ENCODE results near the gene DEDD2.

Gene DEDD2

DNA sequence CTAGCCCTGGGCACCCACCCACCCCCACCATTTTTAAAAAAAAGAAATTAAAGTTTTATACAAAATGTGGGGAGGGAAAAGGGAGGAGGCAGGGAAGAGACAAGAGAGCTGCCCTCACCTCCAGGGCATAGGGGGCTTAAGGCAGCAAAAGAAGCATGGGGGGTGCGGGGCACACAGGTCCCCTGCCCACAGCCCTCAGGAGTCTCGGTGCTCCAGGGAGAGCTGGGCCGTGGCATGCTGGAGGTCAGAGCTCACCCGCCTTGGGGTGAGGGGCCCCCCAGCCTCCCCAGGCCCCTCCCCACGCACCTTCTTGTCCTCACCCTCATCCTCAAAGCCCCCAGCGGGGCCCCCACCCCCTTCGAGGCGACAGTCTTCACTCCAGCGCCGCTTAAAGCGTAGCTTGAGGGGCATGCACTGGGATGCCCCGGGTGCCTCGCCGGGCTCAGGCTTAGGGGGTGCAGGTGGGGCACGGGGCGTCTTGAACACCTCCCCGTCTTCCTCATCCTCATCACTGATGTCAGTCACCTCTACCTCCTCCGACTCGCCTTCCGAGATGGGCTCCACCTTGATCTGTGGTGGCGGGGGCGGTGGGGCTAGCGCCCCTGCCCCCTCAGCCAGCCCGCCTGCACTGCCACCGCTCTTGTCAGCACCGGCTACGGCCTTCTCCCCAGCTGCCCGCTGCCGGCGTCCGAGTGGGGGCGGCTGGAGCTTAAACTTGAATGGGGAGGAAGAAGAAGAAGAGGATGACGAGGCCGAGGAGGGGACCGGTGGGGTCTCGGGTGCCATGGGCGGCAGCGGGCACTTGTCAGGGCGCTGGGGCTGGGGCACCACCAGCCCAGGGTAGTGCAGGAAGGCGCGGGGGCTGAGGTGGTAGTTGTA lies 31.0 kb upstream of the DEDD2 start:
- no peak for DNase-seq (ENCODE audit: low spot score)

DNA sequence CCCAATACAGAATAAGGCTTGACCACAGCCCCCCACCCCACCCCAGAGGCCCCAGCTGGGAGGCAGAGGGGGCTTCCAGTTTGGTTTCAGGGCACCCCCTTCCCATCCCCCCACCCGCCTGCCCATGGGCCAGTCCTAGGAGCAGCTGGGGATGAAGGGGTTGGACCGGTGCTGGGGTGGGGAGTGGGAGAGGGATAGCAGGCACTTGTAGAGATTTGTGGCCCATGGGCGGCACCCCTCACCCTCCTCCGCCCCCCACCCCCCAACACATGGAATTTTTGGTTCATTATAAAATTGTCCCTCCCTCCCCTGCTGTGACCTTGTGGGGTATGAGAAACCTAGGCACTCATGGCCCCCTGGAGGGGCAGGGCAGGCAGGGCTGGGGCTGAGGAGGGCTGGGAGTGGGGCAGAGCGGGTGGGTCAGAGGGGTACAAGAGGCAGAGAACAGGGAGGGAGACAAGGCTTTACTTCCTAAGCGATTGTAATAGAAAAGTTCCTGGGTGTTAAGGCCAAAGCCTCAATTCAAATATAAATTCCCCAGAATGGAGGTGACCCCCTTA lies 30.2 kb upstream of the DEDD2 start:
- DNase-seq (ENCODE audit: low spot score) = no peak

DNA sequence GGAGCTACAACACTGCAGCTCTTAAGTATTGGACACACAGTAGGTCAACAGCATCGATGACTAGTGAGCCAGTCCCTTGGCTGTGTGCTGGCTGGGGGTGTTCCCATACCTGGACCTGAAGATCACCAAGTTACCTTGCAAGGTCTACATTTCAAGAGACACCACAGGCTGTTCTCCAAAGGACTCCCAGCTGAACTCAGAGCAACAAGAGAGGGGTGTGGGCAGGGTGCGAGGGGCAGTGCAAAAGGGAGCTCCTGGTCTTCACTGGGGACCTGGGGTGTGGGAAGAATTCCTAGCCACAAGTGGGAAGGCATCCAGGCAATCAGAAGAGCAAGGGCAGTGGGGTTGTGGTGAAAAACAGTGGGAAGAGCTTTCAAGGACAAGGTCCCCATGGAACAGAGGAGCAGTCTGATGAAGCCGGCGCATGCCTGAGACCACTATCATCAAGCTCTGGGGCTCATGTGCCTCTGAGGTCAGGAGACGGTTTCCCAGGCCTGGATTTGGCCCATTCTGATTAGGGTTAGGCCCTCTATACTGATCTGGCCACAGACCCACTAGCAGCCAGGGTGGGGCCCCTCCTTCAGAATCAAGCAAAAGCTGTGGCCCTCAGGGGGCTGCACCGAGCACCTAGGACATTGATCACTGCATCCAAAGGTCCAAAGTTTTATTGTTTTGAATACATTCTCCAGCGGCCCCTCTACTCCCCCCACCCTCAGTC lies 29.6 kb upstream of the DEDD2 start:
- no peak for DNase-seq (ENCODE audit: low spot score)

DNA sequence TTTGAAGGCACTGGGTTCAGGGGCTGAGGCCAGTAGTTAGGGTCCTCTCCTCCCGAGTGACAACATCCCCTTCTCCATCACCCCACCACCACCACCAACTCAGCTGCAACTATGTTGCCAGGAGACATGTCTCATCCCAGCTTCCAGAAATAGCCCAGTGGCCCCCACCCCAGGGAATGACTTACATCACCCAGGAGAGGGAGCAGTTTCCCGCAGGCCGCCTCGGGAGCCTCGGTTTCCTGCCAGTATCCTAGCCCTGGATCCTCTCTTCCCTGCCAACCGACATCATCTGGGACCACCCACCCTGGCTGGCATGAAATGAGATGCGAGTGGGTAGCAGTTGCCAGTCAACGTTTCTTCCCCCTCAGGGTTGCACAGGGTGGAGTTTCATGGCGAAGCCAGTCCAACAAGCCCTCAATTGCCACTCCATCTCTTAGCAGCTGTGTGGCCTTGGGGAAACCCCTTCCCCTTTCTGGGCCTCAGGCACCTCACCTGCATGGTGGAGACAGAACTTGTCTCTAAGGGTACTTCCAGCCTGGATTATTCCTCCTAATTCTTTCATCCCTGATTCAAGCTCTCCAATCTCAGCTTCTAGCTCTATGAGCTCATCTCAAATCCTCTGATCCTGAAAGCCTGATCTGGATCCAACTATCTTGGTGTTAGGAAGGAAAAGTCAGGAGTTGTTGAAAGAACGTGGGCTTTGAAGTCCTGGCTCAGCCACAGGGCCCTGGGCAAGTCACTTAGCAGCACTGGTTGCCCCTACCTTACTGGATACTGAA lies 28.9 kb upstream of the DEDD2 start:
- DNase-seq (ENCODE audit: low spot score) = no peak

DNA sequence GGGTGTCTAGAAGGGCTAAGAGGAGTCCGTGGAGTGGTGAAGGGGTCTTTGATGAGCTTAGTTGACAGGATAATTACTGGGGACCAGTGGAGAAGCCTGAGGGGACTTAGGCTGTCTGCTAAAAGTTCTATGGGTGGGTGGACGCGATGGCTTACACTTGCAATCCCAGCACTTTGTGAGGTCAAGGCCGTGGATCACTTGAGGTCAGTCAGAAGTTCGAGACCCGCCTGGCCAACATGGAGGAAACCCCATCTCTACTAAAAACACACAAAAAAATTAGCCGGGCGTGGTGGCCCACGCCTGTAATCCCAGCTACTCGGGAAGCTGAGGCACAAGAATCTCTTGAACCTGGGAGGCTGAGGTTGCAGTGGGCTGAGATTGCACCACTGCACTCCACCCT lies 27.8 kb upstream of the DEDD2 start:
- no peak for DNase-seq (ENCODE audit: low spot score)

DNA sequence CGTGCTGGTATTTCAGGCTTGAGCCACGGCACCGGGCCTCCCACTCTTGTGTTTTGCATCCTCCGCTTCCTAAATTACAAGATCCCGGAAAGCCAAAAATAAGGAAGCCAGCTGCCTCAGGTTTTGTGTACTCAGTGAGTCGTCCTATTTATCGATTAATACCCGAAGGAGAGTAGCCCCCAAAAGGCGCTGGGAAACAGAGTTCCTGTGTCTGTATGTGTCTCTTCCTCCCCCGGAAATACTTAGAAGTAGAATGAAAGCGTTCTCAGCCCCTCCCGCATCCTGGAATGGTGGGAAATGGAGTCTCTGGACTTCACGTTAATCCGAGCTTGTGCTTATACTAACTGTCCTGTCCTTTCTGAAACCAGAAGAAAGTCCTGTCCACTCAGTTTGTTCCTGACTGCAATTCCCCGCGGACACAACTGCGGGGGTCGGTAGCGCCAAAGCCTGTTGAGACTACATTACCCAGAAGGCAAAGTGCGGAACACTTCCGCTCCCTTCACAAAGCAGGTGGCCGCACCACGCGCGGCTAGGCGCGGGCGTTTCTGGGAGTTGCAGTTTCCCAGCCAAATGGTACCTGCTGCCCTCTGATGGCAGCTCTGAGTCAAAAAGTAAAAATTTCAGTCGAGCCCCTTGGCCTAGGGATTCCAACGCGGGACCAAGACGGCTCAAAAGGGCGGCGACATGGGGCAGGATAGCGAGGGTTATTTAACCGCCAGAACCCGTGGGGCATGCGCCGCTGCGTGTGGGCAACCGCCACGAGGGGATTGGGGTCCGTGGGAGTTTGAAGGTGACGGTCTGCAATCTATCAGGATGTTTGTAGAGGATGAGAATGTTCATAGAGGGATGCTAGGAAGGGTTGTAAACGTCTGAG lies 27.1 kb upstream of the DEDD2 start:
- peak; percentile 96 for DNase-seq (ENCODE audit: low spot score)

DNA sequence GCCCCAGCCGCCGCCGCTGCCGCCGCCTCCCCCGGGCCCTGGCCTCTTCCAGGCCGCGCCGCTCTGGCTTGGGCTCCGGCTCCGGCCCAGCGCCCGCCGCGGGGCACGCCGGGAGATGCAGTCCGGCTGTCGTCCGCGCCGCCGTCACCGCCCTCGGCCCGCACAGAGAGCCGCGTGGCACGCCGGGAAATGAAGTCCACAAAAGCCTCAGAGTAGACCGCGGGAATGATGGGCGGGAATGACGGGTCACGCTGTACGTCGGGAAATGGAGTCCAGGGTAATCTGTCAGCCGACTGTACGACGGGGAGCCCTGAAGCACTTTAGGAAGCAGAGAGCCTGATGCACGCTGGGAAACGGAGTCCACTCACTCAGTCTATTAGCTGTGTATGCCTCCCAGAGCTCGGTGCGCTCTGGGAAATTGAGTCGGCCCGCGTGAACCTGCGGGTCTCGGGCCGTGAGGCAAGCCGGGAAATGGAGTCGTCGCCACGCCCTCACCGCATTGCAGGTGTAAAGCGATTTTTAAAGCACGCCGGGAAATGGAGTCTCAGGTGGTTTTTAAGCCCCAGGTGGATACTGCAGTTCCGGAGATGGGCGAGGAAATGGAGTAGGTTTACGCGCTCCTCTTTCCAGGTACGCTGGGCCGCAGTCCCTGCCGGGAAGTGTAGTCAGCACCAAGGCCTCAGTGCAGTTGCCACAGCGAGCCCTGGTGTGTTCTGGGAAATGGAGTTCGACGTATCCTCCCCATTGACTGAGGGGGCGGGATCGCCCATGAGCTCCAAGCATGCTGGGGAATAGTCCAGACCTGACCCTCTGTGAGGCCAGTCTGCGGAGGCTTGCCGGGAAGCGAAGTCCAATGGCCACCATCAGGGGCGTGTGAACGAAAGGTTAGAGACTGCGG lies 25.3 kb upstream of the DEDD2 start, which contains the start of gene GSK3A:
TSS of gene GSK3A (minus strand) at position 91 of the 898 bp plus-strand sequence. CDS start 137 bp downstream, outside the sequence.
- DNase-seq (ENCODE audit: low spot score) = peak; percentile 97

DNA sequence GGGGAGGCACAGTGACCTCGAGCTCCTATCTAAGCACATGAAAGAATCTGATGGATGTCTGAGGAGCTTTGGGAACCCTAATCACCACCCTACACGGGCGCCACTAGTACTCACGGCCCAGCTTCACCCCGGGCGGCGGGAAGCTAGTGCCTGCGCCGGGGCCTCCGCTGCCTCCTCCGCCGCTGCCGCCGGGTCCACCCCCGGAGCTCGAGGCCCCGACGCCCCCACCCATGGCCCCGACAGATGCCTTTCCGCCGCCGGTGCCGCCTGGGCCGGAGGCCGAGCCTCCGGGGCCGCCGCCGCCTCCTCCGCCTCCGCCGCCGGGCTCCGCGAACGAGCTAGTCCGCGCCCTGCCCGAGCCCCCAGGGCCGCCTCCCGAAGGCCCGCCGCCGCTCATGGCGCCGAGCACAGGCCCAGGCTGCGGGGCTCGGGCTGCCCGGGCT lies 24.6 kb upstream of the DEDD2 start:
- DNase-seq (ENCODE audit: low spot score) = no peak

DNA sequence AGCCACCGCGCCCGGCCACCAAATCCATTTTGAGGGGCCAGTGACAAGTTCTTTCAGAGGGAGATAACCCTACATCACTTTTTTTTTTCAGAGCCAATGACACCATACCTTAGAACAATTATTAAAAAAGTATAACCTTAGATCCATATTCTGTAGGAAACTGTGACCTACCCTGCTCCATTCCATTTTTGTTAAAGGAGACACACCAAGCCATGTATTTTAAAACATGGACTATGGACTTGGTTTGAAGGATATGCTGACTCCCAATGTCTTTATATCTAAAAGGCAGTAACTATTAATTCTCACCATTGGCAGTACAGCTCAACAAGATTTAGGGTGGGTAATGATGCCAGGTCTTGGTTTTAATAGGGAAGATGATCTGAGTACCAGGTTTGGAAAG lies 23.8 kb upstream of the DEDD2 start:
- DNase-seq (ENCODE audit: low spot score) = no peak

DNA sequence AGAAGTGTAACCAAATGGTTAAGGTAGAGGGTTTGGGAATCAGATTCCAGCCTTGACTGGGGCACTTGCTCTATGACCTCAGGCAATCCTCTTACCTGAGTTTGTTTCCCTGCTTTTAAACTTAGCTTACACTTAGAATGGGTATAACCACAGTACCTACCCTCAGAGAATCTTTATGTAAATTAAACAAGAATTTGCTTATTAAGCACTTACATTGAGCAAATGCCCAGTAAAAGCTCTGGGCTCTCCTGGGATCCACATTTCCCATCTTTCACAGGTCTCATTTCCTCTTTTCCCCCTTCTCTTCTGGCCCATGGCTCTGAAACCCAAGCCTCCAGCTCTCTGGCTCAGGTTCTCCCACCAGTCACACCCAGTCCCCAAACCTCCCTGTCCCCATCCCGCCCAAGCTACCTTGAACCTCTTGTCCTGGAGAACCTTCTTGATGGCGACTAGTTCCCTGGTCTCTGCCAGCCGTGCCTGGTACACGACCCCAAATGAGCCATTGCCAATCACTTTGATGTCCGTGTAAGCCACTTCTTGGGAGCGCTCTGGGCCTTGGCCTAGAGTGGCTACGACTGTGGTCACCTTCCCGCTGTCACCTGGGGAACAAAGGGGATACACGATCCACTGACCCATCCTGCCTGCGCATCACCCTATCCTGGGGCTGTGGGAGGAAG lies 22.2 kb upstream of the DEDD2 start:
- no peak for DNase-seq (ENCODE audit: low spot score)

DNA sequence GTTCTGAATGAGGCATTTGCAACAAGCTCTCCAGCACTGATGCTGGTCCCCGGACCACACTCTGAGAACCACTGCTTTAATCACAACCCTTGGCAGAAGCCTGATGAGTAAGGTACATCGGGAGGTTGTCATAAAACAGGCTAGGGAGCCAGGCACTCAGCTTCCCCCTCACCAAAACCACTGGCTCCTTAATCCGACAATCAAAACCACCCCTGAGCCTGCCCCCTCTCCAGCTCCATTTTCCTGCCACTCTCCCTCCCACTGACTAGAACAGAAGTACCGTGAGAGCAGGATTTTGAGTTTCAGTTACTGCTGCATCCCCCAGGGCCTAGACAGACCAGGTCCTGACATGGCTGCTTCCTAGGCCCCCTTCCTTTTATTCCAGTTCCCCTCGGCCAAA lies 17.7 kb upstream of the DEDD2 start:
- no peak for DNase-seq (ENCODE audit: low spot score)

DNA sequence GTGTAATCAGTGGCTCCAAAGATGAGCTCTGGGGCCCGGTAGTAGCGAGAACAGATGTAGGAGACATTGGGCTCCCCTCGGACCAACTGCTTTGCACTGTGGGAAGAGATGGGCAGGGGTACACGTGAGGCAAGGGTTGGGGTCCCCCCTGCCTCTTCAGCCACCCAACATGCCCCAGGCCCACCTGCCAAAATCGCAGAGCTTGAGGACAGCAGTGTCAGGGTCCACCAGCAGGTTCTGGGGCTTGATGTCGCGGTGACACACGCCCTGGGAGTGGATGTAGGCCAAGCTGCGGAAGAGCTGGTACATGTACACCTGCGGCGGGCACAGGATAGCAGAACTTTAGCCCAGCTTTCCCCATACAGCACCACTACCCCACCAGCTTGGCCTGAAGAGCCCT lies 16.9 kb upstream of the DEDD2 start:
- no peak for DNase-seq (ENCODE audit: low spot score)

DNA sequence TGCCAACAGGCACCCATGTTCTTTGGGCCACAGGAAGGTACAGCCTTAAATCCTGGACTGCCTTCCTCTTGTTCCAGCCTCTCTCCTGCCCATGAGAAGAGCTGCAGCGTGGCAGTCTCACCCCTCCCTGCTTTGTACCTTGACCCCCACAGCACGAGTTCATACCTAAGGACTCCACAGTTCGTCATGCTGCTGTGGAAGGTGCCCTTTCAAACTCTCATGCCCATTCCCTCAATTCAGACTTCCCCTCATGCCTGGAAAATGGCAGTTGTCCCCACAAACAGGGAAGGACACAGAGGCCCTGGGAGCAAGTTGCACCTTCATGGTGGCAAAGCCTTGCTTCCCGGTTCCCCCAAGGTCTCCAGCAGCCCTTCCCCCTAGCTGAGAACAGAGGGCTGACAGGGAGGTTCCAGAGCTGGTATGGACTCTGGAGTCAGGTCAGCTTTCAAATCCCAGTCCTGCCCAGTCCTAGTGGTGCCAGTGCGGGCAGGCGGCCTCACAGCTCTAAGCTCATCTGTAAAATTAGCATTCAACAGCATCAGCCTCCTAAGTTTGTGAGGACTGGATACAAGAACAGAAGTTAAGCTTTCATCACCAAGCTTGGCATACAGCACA lies 16.3 kb upstream of the DEDD2 start:
- DNase-seq (ENCODE audit: low spot score) = no peak

DNA sequence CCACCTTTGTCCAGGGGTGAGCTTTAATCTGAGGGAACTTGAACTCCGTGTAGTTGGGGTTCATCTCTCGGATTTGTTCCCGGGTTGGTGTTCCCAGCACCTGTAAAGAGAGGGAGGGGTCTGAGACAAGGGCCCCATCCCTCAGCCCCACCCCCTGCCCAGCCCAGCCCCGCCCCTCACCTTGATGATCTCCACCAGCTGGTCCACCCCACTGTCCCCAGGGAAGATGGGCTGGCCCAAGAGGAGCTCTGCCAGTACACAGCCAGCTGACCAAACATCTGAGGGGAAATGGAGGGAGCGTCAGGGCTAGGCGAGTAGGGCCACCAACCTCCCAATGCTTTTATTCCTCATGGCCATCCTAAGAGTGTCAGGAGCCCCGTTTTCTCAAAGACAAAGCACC lies 15.6 kb upstream of the DEDD2 start:
- no peak for DNase-seq (ENCODE audit: low spot score)

DNA sequence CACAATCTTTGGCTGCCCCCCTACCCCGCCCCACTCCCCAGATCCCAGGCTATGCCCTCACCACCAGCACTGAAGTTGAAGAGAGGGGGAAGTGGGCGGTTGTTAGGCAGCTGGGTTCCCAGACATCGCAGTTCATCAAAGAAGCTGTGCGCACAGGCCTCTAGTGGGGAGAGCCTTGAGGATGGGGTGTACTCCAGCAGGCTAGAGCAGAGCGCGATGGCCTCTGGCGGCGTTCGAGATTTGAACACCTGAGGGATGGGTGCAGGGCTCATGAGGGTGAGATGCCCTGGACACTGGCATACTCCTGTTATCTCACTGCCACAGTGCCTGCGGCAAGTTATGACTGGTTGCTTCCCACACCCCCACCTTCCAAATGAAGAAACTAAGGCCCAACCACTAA lies 15.0 kb upstream of the DEDD2 start:
- DNase-seq (ENCODE audit: low spot score) = no peak

DNA sequence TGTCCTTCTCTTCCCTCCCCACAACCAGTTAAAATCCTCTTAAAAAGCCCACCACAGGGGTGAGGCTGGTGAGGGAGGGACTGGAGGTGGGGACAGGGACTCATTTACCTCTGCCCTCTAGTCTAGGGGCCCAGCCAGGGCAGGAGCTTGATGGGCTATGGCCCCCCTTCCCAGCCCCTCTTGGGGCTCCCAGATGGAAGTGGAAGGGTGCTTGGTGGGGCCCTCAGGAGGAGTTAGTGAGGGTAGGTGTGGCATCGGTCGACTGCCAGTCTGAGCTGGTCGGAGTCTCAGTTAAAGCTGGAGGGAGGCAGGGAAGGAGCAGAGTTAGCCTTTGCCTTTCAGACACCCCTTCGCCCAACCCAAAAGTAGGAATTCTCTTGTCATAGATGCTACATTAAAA lies 13.1 kb upstream of the DEDD2 start:
- DNase-seq (ENCODE audit: low spot score) = no peak

DNA sequence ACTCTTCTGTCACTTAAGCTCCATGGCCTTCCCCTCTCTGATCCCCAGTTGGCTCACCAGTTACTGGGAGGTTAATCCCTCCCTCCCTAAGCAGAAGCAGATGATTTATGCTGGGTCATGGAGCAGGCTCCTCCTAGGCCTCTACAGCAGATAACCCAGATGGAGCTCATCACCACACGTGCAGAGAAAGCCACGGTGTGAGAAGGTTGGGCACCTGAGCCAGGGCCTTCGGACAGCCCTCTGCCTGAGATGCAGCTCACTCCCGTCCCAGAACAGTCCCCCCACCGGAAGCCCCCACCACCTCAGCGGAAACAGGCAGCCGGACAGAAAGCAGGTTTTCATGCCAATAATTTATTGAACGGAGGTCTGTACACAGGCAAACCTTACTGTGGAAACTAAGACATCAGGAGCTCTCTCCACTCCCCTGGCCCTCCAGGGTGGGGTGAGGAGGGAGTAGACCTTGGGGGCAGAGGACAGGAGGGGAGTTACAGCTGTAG lies 12.4 kb upstream of the DEDD2 start:
- DNase-seq (ENCODE audit: low spot score) = no peak

DNA sequence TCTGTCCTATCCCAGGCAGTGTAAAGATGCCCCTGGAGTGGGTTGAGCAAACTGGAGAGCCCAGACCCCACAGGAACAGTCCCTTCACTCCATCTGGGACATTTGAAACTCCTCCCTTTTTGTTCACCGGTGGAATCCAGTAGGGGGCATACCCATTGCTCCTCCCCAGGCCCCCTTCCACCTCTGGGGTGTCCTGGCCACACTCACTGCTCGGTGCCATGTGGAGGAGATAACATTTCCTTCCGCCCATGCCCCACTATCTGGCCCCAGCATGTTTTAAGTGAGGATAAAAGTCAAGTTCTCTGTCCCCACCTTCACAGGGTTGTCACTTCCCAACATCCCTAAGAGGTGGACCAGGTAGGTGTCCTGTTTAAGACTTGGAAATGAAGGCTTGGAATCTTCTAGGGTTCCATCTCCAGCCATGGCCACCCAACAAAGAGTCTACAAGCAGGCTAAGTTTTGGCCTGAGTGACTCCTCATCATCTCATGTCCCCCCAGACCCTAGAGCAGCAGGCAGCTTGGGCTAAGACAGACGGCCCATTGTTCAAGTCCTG lies 11.9 kb upstream of the DEDD2 start:
- no peak for DNase-seq (ENCODE audit: low spot score)

DNA sequence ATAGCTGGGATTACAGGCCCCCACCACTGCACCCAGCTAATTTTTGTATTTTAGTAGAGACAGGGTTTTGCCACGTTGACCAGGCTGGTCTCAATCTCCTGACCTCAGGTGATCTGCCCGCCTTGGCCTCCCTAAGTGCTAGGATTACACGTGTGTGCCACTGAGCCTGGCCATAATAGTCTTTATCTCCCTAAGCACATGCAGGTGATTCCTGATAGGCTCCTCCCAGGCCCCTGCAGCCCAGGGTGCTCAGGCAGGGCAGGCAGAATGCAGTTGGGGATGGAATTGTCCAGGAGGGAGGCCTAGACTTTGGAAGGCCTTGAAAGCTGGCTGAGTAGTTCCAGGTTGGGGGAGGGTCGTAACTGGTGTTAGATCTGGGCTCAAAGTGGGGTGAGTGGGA lies 11.2 kb upstream of the DEDD2 start:
- DNase-seq (ENCODE audit: low spot score) = no peak
